Thoracic aorta (tissue), 2 donors: Measurements from ENCODE around the gene ZPR1. TPM values are rescaled to one million over a fixed set of nuclear protein-coding genes. Genes with fewer than 3 reads are reported as not detected.

Experiments
- ATAC-seq: fragments of 150-250 bp; one replicate; pipeline ENCODE4 v1.8.0; 2017; ENCODE audit warnings: low read depth; ENCODE audit not compliant: insufficient number of reproducible peaks, low FRiP score
- DNase-seq: peaks from one replicate; pipeline ENCODE4 v3.0.0-alpha.2; 2020; ENCODE audit warnings: low spot score
- H3K27ac ChIP-seq, 2 donors: fragments of 200-600 bp; sonication (generic); 1 replicate in 1 of 2; 2 replicates in 1 of 2; pipeline ENCODE4 v1.5.1; 2016; ENCODE audit warnings: mild to moderate bottlenecking in 2 of 2, moderate library complexity in 2 of 2
- H3K27me3 ChIP-seq: fragments of 200-600 bp; sonication (generic); replicated peaks from 2 replicates; pipeline ENCODE4 v1.6.0; 2016; ENCODE audit warnings: mild to moderate bottlenecking; ENCODE audit not compliant: insufficient read depth
- H3K36me3 ChIP-seq: fragments of 200-600 bp; sonication (generic); one replicate; pipeline ENCODE4 v1.5.1; 2016
- H3K4me1 ChIP-seq, 2 donors: fragments of 200-600 bp; sonication (generic); 1 replicate in 1 of 2; 2 replicates in 1 of 2; pipeline versions ENCODE4 v1.5.1 to v1.6.0; 2016; ENCODE audit warnings: low read depth in 2 of 2, mild to moderate bottlenecking in 1 of 2; ENCODE audit not compliant: control insufficient read depth in 1 of 2
- H3K4me3 ChIP-seq: fragments of 200-600 bp; sonication (generic); 2 replicates; pipeline ENCODE4 v1.5.1; 2016; ENCODE audit warnings: mild to moderate bottlenecking
- H3K9me3 ChIP-seq: fragments of 200-600 bp; sonication (generic); 2 replicates; pipeline ENCODE4 v1.5.1; 2016
- total RNA-seq, 2 donors: library from RNA; depleted of rRNA; stranded (reverse); fragments of >200 nt; gene quantifications; one replicate each; pipeline versions ENCODE4 v1.1.0 to v1.2.3, GENCODE V29; 2016
- TF ChIP-seq, protein P1 (sequence below): fragments of 200-600 bp; sonication (generic); IDR thresholded peaks from one replicate; pipeline ENCODE4 v1.5.1; 2019; ENCODE audit warnings: antibody characterized with exemption

Gene ZPR1
- total RNA-seq, 2 donors from 2014 or later: 30.7 to 36.2 TPM

- peaks cover 39% of the 10 kb centered on the region for H3K36me3 ChIP-seq
- DNase-seq (no peak), ATAC-seq (no peak)
- H3K27ac ChIP-seq: no peak overlapping the region
- H3K27me3 ChIP-seq: no peaks in the 10 kb centered on the region
- peaks cover 12 to 26% of the 10 kb centered on the region in 2 donors for H3K4me1 ChIP-seq
- H3K9me3 ChIP-seq: no peaks in the 10 kb centered on the region
- H3K4me3 ChIP-seq: peak overlapping the region; percentile 99
- TF ChIP-seq, protein P1, sequence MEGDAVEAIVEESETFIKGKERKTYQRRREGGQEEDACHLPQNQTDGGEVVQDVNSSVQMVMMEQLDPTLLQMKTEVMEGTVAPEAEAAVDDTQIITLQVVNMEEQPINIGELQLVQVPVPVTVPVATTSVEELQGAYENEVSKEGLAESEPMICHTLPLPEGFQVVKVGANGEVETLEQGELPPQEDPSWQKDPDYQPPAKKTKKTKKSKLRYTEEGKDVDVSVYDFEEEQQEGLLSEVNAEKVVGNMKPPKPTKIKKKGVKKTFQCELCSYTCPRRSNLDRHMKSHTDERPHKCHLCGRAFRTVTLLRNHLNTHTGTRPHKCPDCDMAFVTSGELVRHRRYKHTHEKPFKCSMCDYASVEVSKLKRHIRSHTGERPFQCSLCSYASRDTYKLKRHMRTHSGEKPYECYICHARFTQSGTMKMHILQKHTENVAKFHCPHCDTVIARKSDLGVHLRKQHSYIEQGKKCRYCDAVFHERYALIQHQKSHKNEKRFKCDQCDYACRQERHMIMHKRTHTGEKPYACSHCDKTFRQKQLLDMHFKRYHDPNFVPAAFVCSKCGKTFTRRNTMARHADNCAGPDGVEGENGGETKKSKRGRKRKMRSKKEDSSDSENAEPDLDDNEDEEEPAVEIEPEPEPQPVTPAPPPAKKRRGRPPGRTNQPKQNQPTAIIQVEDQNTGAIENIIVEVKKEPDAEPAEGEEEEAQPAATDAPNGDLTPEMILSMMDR: no peak
Measured at GRCh38 chr11:116786966-116787365, 857 bp downstream of the ZPR1 start.

DNA sequence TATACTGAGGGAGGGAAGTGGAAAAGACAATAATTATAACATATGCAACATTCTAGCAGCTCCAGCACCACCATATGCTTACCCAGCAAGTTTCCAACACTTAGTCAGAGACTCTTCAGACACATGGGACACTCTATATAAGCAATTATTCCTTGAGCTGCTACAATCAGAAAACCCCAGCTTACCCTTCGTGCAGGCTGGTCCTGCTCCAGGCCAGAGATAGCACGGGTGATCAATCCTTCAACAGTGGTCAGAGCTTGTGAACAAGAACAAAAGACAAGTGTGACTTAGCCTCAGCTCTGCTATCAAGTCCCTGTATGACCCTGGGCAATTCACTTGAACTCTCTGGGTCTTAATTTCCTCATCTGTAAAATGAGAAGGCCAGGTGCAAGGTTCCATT lies 1.5 kb downstream of the ZPR1 start:
- Histone ChIP-seq H3K4me1 (peaks cover 12 to 22% of the 10 kb centered on the region in 2 donors), H3K9me3 (no peaks in the 10 kb centered on the region), H3K27me3 (no peaks in the 10 kb centered on the region), H3K4me3 (no peak overlapping the region), H3K27ac (no peak overlapping the region), H3K36me3 (peaks cover 43% of the 10 kb centered on the region)
- DNase-seq (no peak), ATAC-seq (no peak)
- TF ChIP-seq, protein P1: no peak

DNA sequence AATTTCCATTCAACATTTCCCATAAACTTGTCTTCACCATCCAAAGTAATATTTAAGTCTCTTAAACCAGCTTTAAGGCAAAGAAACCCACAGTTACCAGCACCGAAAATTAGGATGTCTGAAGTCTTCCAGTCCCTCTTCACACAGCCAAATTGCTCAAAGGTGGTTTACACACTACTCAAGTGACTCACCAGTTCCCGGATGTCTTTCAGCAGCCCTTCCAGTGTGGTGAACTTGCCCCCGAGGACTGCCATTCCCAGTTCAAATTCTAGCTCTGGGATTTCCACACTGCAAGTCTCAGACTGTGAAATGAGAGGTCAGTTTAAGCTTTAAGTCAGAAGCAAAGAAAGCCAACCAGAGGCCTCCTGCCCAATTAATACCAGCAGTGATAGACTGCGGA lies 5.1 kb downstream of the ZPR1 start:
- ATAC-seq: no peak
- DNase-seq: no peak
- H3K4me3 ChIP-seq: no peak overlapping the region
- peaks cover 9 to 10% of the 10 kb centered on the region in 2 donors for H3K4me1 ChIP-seq
- H3K36me3 ChIP-seq: peaks cover 73% of the 10 kb centered on the region
- TF ChIP-seq, protein P1: no peak
- H3K27ac ChIP-seq: no peak overlapping the region
- no peaks in the 10 kb centered on the region for H3K27me3 ChIP-seq
- H3K9me3 ChIP-seq: no peaks in the 10 kb centered on the region

GRCh38 chr11:116778556-116778955 lies 9.3 kb downstream of the ZPR1 start:
- ATAC-seq (no peak), DNase-seq (no peak)
- H3K27ac ChIP-seq: no peak overlapping the region
- no peaks in the 10 kb centered on the region for H3K9me3 ChIP-seq
- peaks cover 51% of the 10 kb centered on the region for H3K36me3 ChIP-seq
- no peaks in the 10 kb centered on the region for H3K4me1 ChIP-seq
- TF ChIP-seq, protein P1: no peak
- H3K4me3 ChIP-seq: no peak overlapping the region
- no peaks in the 10 kb centered on the region for H3K27me3 ChIP-seq

DNA sequence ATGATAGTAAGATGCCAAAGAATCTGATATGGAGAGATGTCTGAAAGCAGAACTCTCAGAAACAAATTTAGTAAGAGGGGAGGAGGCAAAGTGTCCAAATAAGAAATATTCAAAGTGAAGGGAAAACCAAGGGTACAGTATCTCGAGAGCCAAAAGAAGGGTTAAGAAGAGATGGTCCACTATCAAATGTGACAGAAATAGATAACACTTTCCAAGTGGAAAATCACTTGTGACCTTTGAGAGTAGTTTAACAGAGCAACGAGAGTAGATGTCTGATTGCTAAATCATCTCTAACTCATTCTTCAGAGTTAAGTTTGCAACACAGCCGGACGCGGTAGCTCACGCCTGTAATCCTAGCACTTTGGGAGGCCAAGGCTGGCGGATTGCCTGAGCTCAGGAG lies 10.8 kb downstream of the ZPR1 start:
- Histone ChIP-seq H3K27ac (no peak overlapping the region), H3K4me1 (peaks cover 1% of the 10 kb centered on the region in 2 donors), H3K27me3 (no peaks in the 10 kb centered on the region), H3K9me3 (no peaks in the 10 kb centered on the region), H3K4me3 (no peak overlapping the region), H3K36me3 (peaks cover 37% of the 10 kb centered on the region)
- DNase-seq (no peak), ATAC-seq (no peak)
- TF ChIP-seq, protein P1: no peak
